IPS DF 6.9 (cell line): ENCODE data around the gene IRF8.

Source experiments
- DNase-seq: peaks from one replicate; pipeline ENCODE4 v3.0.0-alpha.2; 2013; ENCODE audit warnings: low read depth, low spot score
- H3K27ac ChIP-seq: one replicate; pipeline ENCODE4 v1.5.1; 2013; ENCODE audit warnings: low read length, control low read depth
- H3K27me3 ChIP-seq: 2 replicates; pipeline ENCODE4 v1.6.1; 2013; ENCODE audit warnings: mild to moderate bottlenecking, low read length; ENCODE audit not compliant: control insufficient read depth, insufficient read depth
- H3K36me3 ChIP-seq: 2 replicates; pipeline ENCODE4 v1.6.1; 2013; ENCODE audit warnings: low read length; ENCODE audit not compliant: control insufficient read depth, insufficient read depth
- H3K4me1 ChIP-seq: 2 replicates; pipeline ENCODE4 v1.6.1; 2013; ENCODE audit warnings: low read length; ENCODE audit not compliant: control insufficient read depth, insufficient read depth
- H3K4me3 ChIP-seq: 2 replicates; pipeline ENCODE4 v1.5.1; 2013; ENCODE audit warnings: mild to moderate bottlenecking, low read length
- H3K9me3 ChIP-seq: 2 replicates; pipeline ENCODE4 v1.6.1; 2013; ENCODE audit warnings: low read length, inconsistent platforms; ENCODE audit not compliant: control insufficient read depth, insufficient read depth
- WGBS: extraction: QIAGEN DNeasy Blood & Tissue Kit; methylation state at CpG from one replicate; pipeline ENCODE4 v1.1.7; 2013; ENCODE audit warnings: mixed read lengths, missing lambda C conversion rate; ENCODE audit not compliant: insufficient read length, insufficient coverage; 5-methylcytosine and 5-hydroxymethylcytosine counted together

Gene IRF8

DNA sequence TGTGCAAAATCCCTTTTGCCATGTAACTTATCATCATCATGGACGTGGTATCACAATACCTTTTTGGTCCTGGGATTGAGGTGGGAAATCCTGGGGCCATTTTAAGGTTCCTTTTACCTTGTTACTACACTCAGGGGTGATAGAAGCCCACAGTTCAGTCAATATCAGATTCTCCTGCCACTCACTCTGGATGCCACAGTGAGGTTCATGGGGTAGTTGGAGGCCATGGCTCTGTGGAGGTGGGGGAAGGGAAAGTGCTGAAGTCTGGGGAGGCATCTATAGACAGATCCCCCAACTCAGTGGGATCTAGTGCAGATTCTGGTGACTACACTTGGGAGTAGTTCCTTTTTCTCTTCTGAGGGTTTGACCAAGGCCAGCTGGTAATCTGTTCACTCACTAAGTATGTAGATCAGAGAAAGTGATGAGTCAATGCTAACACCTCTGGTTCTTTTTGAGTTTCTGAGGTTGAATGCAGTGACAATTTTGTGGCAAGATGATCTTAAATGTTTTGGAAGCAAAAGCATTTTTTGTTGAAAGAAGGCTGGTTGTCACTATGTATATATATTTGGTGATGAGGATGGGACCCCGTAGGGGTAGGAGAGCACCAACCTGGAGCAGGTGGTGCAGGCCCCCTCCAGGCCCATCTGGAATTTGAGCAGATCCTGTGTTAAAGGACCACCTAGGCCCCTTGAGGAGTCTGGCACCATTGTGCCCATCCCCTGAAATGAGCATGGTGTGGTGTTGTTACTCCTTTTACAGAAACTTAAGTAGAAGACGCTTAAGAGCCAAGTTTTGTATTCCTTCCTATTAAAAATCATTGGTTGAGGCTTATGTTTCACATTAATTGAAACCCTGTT is 18.8 kb upstream of the IRF8 start:
- WGBS = no CpG with 5 or more reads among the region's 3 CpGs

DNA sequence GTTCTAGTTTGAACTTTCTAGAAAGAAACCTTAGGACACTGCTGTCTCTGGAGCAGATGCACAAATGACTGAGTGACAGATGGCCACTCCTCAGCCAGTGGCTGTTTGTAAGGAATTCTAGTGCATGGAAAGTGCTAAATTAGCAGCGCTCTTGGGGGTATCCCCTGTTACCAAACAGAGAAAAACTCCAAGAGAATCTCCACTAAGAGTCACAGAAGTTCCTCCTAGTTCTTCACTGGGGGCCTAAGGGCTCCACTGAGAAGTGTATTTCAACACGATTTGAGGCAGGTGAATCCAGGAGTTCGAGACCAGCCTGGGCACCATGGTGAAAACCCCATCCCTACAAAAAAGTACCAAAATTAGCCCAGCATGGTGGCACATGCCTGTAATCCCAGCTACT is 18.1 kb upstream of the IRF8 start:
- no CpG with 5 or more reads among the region's 3 CpGs for WGBS
- no peak for DNase-seq
- H3K27me3 ChIP-seq = no peaks in the 10 kb centered on the region
- H3K4me1 ChIP-seq = no peaks in the 10 kb centered on the region
- H3K36me3 ChIP-seq = no peaks in the 10 kb centered on the region
- no peak overlapping the region for H3K4me3 ChIP-seq
- H3K27ac ChIP-seq = no peak overlapping the region
- no peaks in the 10 kb centered on the region for H3K9me3 ChIP-seq

More for the DNA sequence above, 18.8 kb upstream of the IRF8 start:
- no peak for DNase-seq
- no peak overlapping the region for H3K4me3 ChIP-seq
- no peaks in the 10 kb centered on the region for H3K9me3 ChIP-seq
- no peaks in the 10 kb centered on the region for H3K4me1 ChIP-seq
- H3K27me3 ChIP-seq = no peaks in the 10 kb centered on the region
- no peaks in the 10 kb centered on the region for H3K36me3 ChIP-seq
- no peak overlapping the region for H3K27ac ChIP-seq

DNA sequence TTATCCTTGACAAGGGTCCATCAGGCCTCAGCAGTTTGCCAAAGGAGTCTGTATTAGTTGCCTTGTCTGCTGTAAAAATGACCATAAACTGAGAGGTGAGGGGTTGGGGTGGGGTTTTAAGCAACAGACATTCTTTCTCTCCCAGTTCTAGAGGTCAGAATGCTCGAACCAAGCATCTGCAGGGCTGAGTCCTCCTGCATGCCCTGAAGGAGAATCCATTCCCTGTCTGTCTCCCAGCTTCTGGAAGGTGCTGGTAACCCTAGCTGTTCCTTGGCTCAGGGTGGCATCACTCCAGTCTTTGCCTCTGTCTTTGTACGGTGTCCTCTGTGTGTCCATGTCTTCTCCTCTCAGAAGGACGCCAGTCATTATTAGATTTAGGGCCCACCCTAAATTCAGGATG is 17.5 kb upstream of the IRF8 start:
- no peaks in the 10 kb centered on the region for H3K27me3 ChIP-seq
- WGBS = no CpG with 5 or more reads among the region's 3 CpGs

DNA sequence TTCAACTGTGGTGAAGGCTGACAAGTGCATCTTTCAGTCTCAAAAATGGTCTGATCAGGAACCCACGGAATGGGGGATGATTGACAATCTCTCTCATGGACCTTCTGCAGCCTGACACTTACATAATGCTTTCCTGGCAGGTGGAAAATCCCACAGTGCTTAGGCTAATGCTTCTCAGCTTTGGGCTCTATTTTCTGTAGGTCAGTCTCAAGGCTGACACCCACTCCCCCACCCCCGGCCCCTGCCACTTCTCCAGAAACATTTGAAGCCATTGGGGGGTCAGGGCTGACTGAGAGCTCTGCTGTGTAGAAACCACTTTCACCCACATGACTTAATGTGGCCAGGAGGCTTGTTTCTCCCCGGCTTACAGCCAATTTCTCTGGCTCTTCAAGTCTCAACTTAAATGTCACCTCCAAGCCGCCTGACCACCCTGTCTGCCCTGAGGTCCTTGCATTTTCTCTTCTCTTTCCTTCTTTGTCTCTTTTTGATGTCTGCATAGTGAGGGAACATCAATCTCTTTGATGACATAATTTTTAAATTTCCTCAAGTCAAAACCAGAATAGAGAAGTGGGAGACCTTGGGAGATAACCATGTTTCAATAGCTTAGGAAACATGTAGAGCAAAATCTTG is 16.7 kb upstream of the IRF8 start:
- Histone ChIP-seq H3K36me3 (no peaks in the 10 kb centered on the region), H3K4me3 (no peak overlapping the region), H3K27ac (no peak overlapping the region), H3K9me3 (no peaks in the 10 kb centered on the region), H3K27me3 (no peaks in the 10 kb centered on the region), H3K4me1 (no peaks in the 10 kb centered on the region)
- no peak for DNase-seq
- WGBS = no CpG with 5 or more reads among the region's 4 CpGs

More for the DNA sequence above, 17.5 kb upstream of the IRF8 start:
- Histone ChIP-seq H3K9me3 (no peaks in the 10 kb centered on the region), H3K4me1 (no peaks in the 10 kb centered on the region), H3K27ac (no peak overlapping the region), H3K4me3 (no peak overlapping the region), H3K36me3 (no peaks in the 10 kb centered on the region)
- DNase-seq = no peak

DNA sequence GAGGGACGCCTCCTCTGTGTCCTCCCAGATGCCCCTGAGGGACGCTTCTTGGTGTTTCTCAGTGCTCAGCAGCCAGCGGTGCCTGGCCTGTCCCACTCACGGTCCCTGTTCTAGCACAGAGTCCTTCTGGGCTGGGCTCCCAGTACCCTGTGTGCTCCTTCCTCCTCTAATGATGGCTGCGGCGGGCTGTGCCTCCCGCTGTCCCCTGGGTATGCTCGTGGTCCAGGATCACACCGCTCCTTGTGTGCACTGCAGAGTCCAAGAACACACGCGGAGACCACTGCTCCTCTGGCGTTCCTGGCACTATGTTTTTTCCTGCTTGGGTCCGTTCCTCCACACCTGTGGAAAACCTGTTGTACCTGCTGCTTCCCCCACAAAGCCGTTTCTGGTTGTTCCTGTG is 15.1 kb upstream of the IRF8 start:
- H3K4me3 ChIP-seq = no peak overlapping the region
- WGBS = no CpG with 5 or more reads among the region's 14 CpGs
- H3K9me3 ChIP-seq = no peaks in the 10 kb centered on the region
- DNase-seq = no peak
- H3K36me3 ChIP-seq = no peaks in the 10 kb centered on the region
- H3K4me1 ChIP-seq = no peaks in the 10 kb centered on the region
- H3K27me3 ChIP-seq = no peaks in the 10 kb centered on the region
- no peak overlapping the region for H3K27ac ChIP-seq

DNA sequence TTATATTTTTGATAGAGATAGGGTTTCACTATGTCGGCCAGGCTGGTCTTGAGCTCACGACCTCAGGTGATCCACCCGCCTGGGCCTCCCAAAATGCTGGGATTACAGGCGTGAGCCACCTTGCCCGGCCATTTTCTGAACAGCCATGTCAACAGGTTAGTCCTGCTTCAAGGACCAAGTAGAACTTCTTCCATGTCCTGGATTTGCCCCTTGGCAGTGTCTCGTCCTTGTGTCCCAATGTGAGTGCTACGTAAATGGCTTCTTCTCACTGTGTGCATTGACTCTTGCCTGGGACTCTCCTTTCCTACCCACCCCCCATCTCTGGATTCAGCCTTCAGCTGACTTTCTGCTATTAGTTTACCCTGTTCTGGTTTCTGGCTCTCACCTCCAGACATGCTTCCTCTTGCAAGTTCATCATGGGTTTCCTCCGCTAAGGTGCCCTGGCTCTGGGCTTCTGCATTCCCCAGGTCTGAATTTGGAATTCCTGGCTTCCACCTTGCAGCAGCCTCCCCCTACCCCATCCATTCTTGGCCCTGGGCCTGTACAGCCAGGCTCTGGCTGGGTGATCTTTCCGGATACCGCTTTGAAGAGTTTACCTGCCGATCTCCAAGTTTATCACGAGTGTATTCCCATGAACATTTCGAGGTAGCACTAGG is 14.0 kb upstream of the IRF8 start:
- Histone ChIP-seq H3K27me3 (no peaks in the 10 kb centered on the region), H3K4me3 (no peak overlapping the region), H3K27ac (no peak overlapping the region), H3K9me3 (no peaks in the 10 kb centered on the region), H3K36me3 (no peaks in the 10 kb centered on the region), H3K4me1 (no peaks in the 10 kb centered on the region)
- WGBS = no CpG with 5 or more reads among the region's 13 CpGs
- no peak for DNase-seq

DNA sequence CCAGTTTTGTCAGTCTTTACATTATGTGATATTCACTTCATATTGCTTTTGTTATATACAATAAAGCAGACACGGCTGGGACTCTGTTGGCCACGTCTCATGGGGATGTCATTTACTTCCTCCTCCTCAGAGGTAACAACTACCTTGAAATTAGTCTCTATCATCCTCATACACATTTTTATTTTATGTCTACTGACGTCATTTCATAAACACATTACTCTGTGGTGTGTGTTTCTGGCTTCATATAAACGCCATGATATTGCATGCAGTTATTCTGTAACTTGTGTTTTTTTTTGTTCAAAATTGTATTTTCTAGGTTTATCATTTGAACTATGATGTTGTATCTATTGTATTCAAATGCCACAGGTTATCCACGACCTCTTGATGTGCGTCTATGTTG is 13.4 kb upstream of the IRF8 start:
- H3K36me3 ChIP-seq = no peaks in the 10 kb centered on the region
- no peaks in the 10 kb centered on the region for H3K27me3 ChIP-seq
- no CpG with 5 or more reads among the region's 6 CpGs for WGBS

DNA sequence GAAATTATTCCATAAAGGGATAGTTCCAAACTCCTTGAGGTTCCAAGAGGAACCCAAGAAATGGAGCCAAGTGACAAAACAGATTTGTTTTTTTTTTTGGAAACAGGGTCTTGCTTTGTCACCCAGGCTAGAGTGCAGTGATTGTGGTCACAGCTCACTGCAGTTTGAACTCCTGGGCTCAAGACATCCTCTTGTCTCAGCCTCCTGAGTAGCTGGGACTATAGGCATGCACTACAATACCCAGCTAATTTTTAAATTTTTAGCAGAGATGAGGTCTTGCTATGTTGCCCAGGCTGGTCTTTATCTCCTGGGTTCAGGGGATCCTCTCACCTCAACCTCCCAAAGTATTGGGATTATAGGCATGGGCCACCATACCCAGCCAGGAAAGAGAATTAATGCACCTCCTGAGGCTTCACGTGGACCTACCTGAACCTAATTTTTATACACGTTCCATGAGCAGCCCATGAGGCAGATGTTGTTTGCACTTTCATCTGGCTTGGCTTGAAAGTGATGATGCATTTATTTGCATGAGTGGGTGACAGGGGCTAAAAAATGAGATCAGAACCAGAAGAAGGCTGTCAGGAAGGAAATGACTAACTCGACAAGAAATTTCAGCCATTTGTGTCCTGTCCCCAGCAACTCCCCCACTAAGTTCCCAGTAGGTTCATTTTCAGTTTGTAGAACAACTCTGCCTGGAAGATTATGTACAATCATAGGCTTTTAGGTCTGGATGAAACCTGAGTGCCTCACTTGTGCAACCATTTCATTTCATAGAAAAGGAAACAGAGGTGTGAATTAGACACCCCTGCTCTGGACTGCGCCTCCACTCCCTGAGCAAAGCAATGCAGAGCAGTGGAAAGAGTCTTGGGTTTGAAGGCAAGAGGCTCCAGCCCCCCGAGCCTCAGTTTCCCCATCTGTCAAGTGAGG is 10.3 kb upstream of the IRF8 start:
- Histone ChIP-seq H3K4me3 (no peak overlapping the region), H3K27ac (no peak overlapping the region), H3K9me3 (no peaks in the 10 kb centered on the region), H3K4me1 (no peaks in the 10 kb centered on the region), H3K27me3 (no peaks in the 10 kb centered on the region), H3K36me3 (no peaks in the 10 kb centered on the region)
- no peak for DNase-seq
- WGBS = no CpG with 5 or more reads among the region's 5 CpGs

More for the DNA sequence above, 13.4 kb upstream of the IRF8 start:
- DNase-seq = no peak
- H3K4me3 ChIP-seq = no peak overlapping the region
- no peak overlapping the region for H3K27ac ChIP-seq
- H3K4me1 ChIP-seq = no peaks in the 10 kb centered on the region
- no peaks in the 10 kb centered on the region for H3K9me3 ChIP-seq

DNA sequence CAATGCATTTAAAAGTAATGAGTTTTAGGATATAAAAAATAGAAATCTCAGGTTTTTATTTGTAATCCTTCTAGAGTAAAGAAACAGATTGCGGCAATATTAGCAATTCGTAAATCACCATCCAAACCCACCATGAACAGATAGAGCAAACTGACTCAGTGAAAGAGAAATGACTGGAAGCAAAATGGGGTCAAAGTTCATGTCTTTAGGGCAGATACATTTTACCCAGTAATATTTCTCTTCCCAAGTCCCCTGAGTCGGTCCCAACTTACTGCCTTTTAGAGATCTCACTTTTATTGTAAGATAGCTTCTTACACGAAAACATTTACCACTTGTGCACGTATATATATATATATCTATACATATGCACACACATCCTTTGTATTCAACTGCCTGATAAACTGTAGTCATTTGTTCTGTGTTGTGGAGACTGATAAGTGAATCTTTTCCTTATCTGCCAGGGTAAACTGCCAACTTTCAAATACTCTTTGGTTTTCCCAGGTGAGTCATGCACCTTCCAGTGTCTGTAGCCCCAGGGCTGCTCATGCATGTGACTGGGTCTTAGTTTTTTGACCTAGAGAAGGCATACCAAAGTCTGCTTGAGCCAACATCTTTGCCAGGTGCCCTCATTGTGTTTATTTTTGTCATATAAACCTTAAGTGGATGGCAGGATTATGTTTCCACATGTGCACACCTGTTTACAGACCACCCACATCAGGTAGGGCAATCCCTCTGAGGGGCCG is 7.8 kb upstream of the IRF8 start:
- H3K4me1 ChIP-seq = no peaks in the 10 kb centered on the region
- H3K27me3 ChIP-seq = no peaks in the 10 kb centered on the region
- no peaks in the 10 kb centered on the region for H3K36me3 ChIP-seq
- DNase-seq = no peak
- WGBS = no CpG with 5 or more reads among the region's 6 CpGs
- H3K4me3 ChIP-seq = no peak overlapping the region
- no peak overlapping the region for H3K27ac ChIP-seq
- H3K9me3 ChIP-seq = no peaks in the 10 kb centered on the region
